MM.1S (cell line): ENCODE measurements around the gene PLA2G4A.

Experiments
- CTCF ChIP-seq: fragments of 300-600 bp; sonication (generic); IDR thresholded peaks from 2 replicates; pipeline ENCODE4 v1.5.1; 2016; ENCODE audit warnings: antibody characterized with exemption, low read length, mixed read lengths
- EZH2 ChIP-seq: fragments of 300-600 bp; sonication (generic); optimal IDR thresholded peaks from 2 replicates; pipeline ENCODE3; 2017; ENCODE audit warnings: low read depth, mild to moderate bottlenecking, antibody characterized with exemption, low read length, mixed read lengths
- EZH2phosphoT487 ChIP-seq: fragments of 300-600 bp; sonication (generic); IDR thresholded peaks from 2 replicates; pipeline ENCODE4 v1.6.1; 2018; ENCODE audit warnings: antibody characterized with exemption, low read length

DNA sequence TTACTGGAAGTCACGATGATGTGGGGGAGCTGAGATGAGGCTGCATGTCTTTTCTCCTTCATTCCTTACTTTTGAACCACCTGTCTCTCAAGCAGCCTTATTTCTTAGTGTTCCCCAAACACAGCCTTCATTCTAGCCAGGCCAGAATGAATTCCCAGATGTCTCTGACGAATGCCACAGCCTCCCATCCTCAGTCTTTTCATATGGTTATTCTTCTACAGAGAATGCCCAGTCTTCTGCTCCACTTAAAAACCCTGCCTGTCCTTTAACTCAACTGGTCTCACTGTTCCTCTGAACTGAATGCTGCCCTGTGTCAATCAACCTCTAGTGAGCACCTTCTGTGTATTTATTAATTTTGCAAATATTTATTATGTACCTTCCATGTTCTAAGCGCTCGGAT lies 156.2 kb downstream of the PLA2G4A start:
- no peak for TF ChIP-seq CTCF
- no peak for TF ChIP-seq EZH2phosphoT487
- no peak for TF ChIP-seq EZH2
